Gastroesophageal sphincter (tissue), 4 donors: ENCODE measurements around the gene MGLL. TPM values are rescaled to one million over a fixed set of nuclear protein-coding genes. Genes with fewer than 3 reads are reported as not detected.

ENCODE experiments used
- ATAC-seq: fragments of 150-250 bp; one replicate; pipeline ENCODE4 v1.9.1; 2016; ENCODE audit warnings: mild to moderate bottlenecking, moderate library complexity
- H3K27ac ChIP-seq, 4 donors: fragments of 200-600 bp; sonication (generic) in 3 of 4; 1 replicate in 3 of 4; 2 replicates in 1 of 4; pipeline ENCODE4 v1.5.1; 2016 to 2019
- H3K27me3 ChIP-seq: fragments of 200-600 bp; sonication (generic); one replicate; pipeline ENCODE4 v1.5.1; 2019
- H3K36me3 ChIP-seq, 2 donors: fragments of 200-600 bp; sonication (generic); one replicate each; pipeline ENCODE4 v1.5.1; 2019; ENCODE audit warnings: control low read depth in 1 of 2
- H3K4me1 ChIP-seq, 3 donors: fragments of 200-600 bp; sonication (generic); 1 replicate in 2 of 3; 2 replicates in 1 of 3; pipeline ENCODE4 v1.5.1; 2016 to 2019; ENCODE audit warnings: control low read depth in 2 of 3
- H3K4me3 ChIP-seq, 2 donors: fragments of 200-600 bp; sonication (generic); one replicate each; pipeline ENCODE4 v1.5.1; 2019; ENCODE audit warnings: mild to moderate bottlenecking in 1 of 2, moderate library complexity in 1 of 2
- H3K9me3 ChIP-seq, 3 donors: fragments of 200-600 bp; sonication (generic); one replicate each; pipeline ENCODE4 v1.5.1; 2017 to 2019; ENCODE audit warnings: control low read depth in 2 of 3
- EP300 ChIP-seq: sonication (generic); formaldehyde crosslinking; IDR thresholded peaks from one replicate; pipeline ENCODE4 v1.6.1; 2017; ENCODE audit warnings: antibody characterized with exemption, mild to moderate bottlenecking
- POLR2A ChIP-seq, 2 donors: fragments of 450-650 bp; IDR thresholded peaks; one replicate each; pipeline ENCODE4 v1.6.1; 2017; ENCODE audit warnings: antibody characterized with exemption in 2 of 2, mild to moderate bottlenecking in 2 of 2, moderate library complexity in 1 of 2
- POLR2AphosphoS5 ChIP-seq: sonication (generic); formaldehyde crosslinking; IDR thresholded peaks from one replicate; pipeline ENCODE4 v1.6.1; 2017; ENCODE audit warnings: antibody characterized with exemption
- WGBS, 2 donors: methylation state at CpG; one replicate each; pipeline ENCODE4 v1.1.5; 2018; ENCODE audit warnings: low coverage in 1 of 2; 5-methylcytosine and 5-hydroxymethylcytosine counted together
- total RNA-seq, 4 donors: library from RNA; depleted of rRNA; stranded (reverse); fragments of >200 nt; gene quantifications; one replicate each; pipeline ENCODE4 v1.1.0, GENCODE V29; 2016
- TF ChIP-seq, protein P1 (sequence below), 4 experiments: fragments of 200-600 bp in 2 of 4; fragments of 450-650 bp in 2 of 4; sonication (generic) in 1 of 4; IDR thresholded peaks; one replicate each; pipeline ENCODE4 v1.5.1; 2017 to 2019; ENCODE audit warnings: antibody characterized with exemption in 4 of 4, mild to moderate bottlenecking in 2 of 4, moderate library complexity in 2 of 4

Gene MGLL
- total RNA-seq: 100 to 1,000 TPM in 1 of 4 donors, 10 to 100 TPM in 3; 39.2 to 171 (median 55.8) TPM

DNA sequence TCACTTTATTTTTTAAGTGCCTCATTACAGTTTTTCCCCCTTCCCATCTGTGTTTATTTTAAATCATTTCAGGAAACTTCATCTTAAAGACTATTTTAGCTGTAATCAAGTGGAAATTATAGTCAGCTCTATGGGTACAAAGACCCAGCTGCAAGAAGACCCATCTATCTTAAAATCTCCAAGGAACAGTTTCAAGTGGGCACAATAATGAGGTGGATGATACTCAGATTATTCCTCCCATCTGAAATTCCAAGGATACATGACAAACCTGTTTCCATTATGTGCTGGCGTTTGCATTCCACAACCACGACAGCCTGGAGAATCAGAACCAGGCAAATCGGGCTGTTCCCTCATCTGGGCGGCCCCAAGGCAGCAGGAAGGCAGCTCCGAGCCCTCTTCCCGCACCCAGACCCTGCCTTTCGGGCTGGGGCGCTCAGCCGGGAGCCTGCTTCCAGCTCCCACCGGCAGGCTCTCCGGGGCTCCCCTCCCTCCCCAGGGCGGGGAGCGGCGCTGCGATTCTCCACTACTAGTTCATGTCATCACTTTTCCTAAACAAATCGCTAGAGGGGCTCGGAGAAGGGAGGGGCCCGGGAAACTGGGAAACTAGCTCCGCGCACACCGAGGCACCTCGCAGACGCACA, at the start of gene MGLL:
MGLL (minus strand) TSS at position 475 of the 641 bp plus-strand sequence; CDS start at position 278, 197 bp downstream.
- Histone ChIP-seq H3K36me3 (peaks cover 0 to 5% of the 10 kb centered on the region in 2 donors), H3K4me3 (peak within 1 kb of the TSS; percentile 86 to 92), H3K4me1 (peaks cover 3 to 59% (median 12%) of the 10 kb centered on the region in 3 donors), H3K27me3 (no peaks in the 10 kb centered on the region), H3K9me3 (no peaks in the 10 kb centered on the region), H3K27ac (peak within 1 kb of the TSS; percentile 68 to 94 (median 89))
- TF ChIP-seq POLR2A (IDR thresholded peaks at IDR 0.05) (peak in 1 of 2 donors; percentile 25), POLR2AphosphoS5 (peak; percentile 29), EP300 (no peak)
- TF ChIP-seq, protein P1, sequence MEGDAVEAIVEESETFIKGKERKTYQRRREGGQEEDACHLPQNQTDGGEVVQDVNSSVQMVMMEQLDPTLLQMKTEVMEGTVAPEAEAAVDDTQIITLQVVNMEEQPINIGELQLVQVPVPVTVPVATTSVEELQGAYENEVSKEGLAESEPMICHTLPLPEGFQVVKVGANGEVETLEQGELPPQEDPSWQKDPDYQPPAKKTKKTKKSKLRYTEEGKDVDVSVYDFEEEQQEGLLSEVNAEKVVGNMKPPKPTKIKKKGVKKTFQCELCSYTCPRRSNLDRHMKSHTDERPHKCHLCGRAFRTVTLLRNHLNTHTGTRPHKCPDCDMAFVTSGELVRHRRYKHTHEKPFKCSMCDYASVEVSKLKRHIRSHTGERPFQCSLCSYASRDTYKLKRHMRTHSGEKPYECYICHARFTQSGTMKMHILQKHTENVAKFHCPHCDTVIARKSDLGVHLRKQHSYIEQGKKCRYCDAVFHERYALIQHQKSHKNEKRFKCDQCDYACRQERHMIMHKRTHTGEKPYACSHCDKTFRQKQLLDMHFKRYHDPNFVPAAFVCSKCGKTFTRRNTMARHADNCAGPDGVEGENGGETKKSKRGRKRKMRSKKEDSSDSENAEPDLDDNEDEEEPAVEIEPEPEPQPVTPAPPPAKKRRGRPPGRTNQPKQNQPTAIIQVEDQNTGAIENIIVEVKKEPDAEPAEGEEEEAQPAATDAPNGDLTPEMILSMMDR (IDR thresholded peaks at IDR 0.05): peak in 2 of 4 experiments; percentile 17 to 32
- 0% methylated on average over 2 to 5 of the region's 23 CpGs for WGBS, 2 donors
- peak; percentile 29 for ATAC-seq

GRCh38 chr3:127870156-127870555, 47.8 kb upstream of the MGLL start:
- H3K36me3 ChIP-seq: no peaks in the 10 kb centered on the region
- no peak overlapping the region for H3K27ac ChIP-seq
- no peak overlapping the region for H3K4me3 ChIP-seq
- H3K4me1 ChIP-seq: no peaks in the 10 kb centered on the region
- no peaks in the 10 kb centered on the region for H3K9me3 ChIP-seq
- TF ChIP-seq POLR2A (IDR thresholded peaks at IDR 0.05) (no peak), POLR2AphosphoS5 (no peak), EP300 (no peak)
- TF ChIP-seq, protein P1 (IDR thresholded peaks at IDR 0.05): no peak
- 59 to 61% methylated on average over 4 of the region's 4 CpGs for WGBS, 2 donors
- no peaks in the 10 kb centered on the region for H3K27me3 ChIP-seq
- ATAC-seq: no peak

DNA sequence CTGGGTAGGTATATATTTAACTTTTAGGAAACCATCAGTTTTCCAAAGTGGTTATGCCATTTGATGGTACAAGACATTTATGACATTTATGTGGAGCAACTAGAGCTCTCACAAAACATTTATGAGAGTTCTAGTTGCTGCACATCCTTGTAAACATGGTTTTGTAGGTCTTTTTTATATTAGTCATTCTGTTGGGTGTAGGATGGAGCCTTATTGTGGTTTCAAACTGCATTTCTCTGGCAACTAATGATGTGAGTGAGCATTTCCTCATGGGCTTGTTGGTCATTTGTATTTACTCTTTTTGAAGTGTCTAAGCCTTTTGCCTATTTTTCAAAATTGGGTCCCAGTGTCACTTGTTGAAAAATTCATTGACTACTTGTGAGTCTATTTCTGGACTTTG, 45.7 kb upstream of the MGLL start:
- no peak for ATAC-seq
- Histone ChIP-seq H3K4me3 (no peak overlapping the region), H3K27ac (no peak overlapping the region), H3K4me1 (no peaks in the 10 kb centered on the region), H3K9me3 (no peaks in the 10 kb centered on the region), H3K27me3 (no peaks in the 10 kb centered on the region), H3K36me3 (no peaks in the 10 kb centered on the region)
- TF ChIP-seq POLR2AphosphoS5 (no peak), EP300 (no peak), POLR2A (IDR thresholded peaks at IDR 0.05) (no peak)
- TF ChIP-seq, protein P1 (IDR thresholded peaks at IDR 0.05): no peak

DNA sequence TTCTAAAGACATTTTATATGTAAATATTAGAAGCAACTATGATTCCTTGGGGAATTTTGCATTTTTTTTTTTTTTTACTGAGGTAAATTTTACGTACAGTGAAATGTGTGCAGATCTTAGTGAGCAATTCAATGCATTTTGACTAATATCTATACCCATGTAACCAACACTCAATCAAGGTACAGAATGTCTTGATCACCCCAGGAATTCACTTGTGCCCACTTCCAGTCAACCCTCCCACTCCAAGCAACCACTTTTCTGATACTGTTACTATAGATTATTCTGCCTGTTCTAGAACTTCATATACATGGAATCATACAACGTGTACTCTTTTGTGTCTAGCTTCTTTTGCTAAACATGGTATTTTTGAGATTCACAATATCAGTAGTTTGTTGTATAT, 45.1 kb upstream of the MGLL start:
- no peaks in the 10 kb centered on the region for H3K4me1 ChIP-seq
- H3K4me3 ChIP-seq: no peak overlapping the region
- H3K27me3 ChIP-seq: no peaks in the 10 kb centered on the region
- H3K36me3 ChIP-seq: no peaks in the 10 kb centered on the region
- no peaks in the 10 kb centered on the region for H3K9me3 ChIP-seq
- 80 to 89% methylated on average over 1 to 2 of the region's 2 CpGs for WGBS, 2 donors
- TF ChIP-seq POLR2A (IDR thresholded peaks at IDR 0.05) (no peak), POLR2AphosphoS5 (no peak), EP300 (no peak)
- TF ChIP-seq, protein P1 (IDR thresholded peaks at IDR 0.05): no peak
- no peak overlapping the region for H3K27ac ChIP-seq
- ATAC-seq: no peak

- Histone ChIP-seq H3K36me3 (no peaks in the 10 kb centered on the region), H3K4me1 (no peaks in the 10 kb centered on the region), H3K27ac (no peak overlapping the region), H3K9me3 (no peaks in the 10 kb centered on the region), H3K4me3 (no peak overlapping the region), H3K27me3 (no peaks in the 10 kb centered on the region)
- 68 to 73% methylated on average over 4 of the region's 4 CpGs for WGBS, 2 donors
- no peak for ATAC-seq
- TF ChIP-seq EP300 (no peak), POLR2A (IDR thresholded peaks at IDR 0.05) (no peak), POLR2AphosphoS5 (no peak)
- TF ChIP-seq, protein P1 (IDR thresholded peaks at IDR 0.05): no peak
Measured at GRCh38 chr3:127865941-127866340, 43.6 kb upstream of the MGLL start.
